Astrocyte (in vitro differentiated cells and primary cell): ENCODE measurements around the gene NCF2.

Source experiments
- CTCF ChIP-seq: IDR thresholded peaks from 2 replicates; pipeline ENCODE4 v1.5.1; 2011; ENCODE audit warnings: low read depth, mild to moderate bottlenecking, inconsistent platforms, low read length, moderate library complexity; ENCODE audit not compliant: insufficient read depth
- EZH2 ChIP-seq: IDR thresholded peaks from 2 replicates; pipeline ENCODE4 v1.6.1; 2012; ENCODE audit warnings: mild to moderate bottlenecking, low read length, inconsistent platforms; ENCODE audit not compliant: insufficient read depth

- TF ChIP-seq CTCF (no peak), EZH2 (no peak)
These were observed 31.2 kb downstream of the NCF2 start for GRCh38 chr1:183559061-183559460.
